GM18873 (cell line): ENCODE results near the gene PIAS3.
"Not testable (repeated sequence)": the region's sequence is repeated elsewhere in the genome, so short reads cannot be mapped to it uniquely, and the experiment has no call there.

Source experiments
- ATAC-seq: cut with Tn5 transposase; IDR thresholded peaks from one replicate; pipeline ENCODE4 v1.9.1; 2021; ENCODE audit warnings: mild to moderate bottlenecking, moderate library complexity, moderate number of reproducible peaks; ENCODE audit not compliant: unreplicated experiment, low FRiP score

PIAS3 gene

DNA sequence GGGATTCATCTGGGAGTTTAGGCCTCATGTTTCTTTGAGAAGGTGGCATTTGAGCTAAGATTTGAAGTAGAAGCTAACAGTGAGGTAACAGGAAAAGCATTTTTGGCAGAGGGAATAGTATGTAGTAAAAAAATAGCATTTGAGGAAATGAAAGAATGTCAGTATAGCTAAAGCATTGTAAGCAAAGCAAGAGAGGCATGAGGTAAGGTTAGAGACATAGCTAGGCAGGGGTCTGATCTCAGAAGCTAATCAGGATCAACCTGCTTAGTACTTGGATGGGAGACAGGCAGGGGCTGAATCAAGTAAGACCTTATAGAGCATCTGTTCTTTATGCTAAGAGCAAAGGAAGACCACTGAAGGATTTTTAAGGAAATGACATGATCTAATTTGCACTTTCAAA is 30.9 kb downstream of the PIAS3 start:
- ATAC-seq: no peak

DNA sequence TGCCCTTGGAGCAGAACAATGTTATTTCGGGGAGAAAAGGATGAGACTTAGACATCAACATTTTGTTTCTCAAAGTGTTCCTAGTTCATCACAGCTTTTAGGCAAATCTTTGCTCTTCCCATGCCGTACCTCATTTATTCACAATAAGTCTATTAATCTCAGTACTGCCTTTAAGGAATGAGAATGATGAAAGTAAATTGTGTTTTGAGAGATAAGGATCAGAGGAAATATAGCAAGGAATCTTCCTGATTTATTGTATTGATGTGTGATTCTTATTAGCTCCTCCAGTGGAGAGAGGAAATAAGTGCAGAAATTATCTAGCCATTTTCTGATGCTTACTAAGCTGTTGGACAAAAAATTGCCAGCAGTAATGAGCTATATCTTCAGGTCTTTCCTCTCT is 32.9 kb downstream of the PIAS3 start:
- ATAC-seq: no peak

DNA sequence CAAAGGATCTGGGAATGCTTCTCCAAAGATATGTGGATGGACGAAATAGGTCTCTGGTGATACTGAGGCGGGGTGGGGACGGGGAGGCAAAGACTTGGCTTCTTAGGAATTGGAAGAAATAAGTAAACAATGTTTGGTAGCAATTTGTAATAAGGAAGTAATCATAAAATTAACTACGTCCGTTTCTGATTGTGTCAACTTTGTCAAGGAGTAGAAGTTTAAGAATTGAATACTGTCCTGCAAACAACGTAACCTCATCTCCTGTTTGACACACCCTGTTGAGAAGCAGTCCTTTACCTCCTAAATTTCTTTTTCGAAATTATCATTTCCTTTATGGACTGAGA is 34.4 kb downstream of the PIAS3 start:
- no peak for ATAC-seq

DNA sequence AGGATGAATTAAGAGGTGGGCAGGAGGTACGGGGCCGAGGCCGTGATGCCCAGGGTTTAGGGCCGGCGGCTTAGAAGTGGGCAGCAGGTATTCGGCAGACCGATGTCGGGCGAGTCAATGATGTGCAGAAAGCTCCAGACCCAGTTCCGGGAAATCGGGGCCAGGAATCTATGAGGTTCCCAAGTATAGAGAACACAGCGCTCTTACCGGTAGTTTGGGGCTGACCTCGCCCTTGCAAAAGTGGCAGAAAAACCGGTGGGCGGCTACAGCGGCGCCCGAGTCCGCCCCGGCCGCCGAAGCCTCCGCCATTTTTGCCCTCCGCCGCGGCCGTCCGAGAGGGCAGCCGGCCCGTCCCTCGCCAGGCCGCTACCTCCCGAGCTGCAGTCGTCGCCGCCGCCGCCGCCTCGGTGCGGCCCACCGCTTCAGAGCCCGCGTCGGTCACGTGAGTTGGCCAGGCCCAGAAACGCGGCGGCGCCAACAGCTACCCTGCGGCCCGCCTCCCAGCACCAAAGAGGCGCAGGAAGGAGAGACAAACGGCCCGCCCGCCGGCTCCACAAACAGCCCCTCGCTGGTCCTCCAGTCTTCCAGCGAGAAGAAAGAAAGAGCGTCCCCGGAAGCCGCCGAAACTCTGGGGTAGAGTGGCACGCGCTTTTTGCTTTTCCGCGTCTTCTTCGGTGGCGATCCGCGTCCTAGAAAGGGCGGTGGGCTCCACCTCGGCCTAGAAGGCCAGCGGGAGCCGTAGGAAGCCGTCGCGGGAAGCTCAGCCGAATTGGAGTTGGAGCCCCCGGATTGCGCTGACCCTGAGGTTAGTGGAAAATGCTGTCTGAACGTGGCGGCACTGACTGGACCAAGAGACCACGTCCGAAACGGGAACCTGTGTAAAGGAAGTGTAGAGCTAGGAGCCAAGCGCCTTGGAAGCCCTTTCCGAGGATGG is 35.0 kb downstream of the PIAS3 start, which contains the start of the genes POLR3C and RNF115:
TSS of gene POLR3C (plus strand) at position 636 of the 934 bp plus-strand sequence. CDS start 1,577 bp downstream, outside the sequence.
TSS of gene RNF115 (minus strand) at position 531 of the 934 bp plus-strand sequence. CDS start at position 309, 222 bp downstream.
- peak; percentile 76 for ATAC-seq

DNA sequence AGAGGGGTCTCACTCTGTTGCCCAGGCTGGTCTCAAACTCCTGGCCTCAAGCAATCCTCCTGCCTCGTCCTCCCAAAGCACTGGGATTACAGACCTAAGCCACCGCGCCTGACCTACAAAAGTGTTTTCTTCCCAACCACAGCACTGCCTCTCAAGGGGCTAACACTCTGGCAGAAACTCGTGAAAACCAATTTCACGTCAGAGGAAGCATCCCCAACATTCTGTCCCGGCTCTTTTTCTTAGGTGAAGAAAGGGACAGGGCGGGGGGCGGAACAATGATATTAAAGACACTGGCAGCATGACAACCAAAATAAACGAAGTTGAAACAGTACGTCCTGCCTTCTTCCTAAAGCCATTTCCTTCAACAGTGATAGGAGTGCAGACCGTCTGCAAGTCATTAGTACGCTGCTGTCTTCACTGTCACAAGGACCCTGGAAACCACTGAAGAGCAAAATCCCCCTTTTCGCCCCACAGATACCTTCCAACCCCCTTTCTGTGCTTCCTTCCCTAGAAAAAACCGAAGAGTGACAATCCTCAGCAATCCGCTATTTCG is 36.0 kb downstream of the PIAS3 start:
- ATAC-seq: not testable (repeated sequence)

DNA sequence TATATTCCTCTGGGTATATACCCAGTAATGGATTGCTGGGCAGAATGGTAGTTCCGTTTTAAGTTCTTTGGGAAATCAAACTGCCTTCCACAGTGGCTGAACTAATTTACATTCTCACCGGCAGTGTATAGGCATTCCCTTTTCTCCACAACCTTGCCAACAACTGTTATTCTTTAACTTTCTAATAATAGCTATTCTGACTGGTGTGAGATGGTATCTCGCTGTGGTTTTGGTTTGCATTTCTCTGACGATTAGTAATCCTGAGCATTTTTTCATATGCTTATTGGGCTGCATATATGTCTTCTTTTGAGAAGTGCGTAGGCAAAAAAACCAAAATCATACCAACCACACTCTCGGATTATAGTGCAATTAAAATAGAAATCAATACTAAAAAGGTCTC is 40.8 kb downstream of the PIAS3 start:
- not testable (repeated sequence) for ATAC-seq

DNA sequence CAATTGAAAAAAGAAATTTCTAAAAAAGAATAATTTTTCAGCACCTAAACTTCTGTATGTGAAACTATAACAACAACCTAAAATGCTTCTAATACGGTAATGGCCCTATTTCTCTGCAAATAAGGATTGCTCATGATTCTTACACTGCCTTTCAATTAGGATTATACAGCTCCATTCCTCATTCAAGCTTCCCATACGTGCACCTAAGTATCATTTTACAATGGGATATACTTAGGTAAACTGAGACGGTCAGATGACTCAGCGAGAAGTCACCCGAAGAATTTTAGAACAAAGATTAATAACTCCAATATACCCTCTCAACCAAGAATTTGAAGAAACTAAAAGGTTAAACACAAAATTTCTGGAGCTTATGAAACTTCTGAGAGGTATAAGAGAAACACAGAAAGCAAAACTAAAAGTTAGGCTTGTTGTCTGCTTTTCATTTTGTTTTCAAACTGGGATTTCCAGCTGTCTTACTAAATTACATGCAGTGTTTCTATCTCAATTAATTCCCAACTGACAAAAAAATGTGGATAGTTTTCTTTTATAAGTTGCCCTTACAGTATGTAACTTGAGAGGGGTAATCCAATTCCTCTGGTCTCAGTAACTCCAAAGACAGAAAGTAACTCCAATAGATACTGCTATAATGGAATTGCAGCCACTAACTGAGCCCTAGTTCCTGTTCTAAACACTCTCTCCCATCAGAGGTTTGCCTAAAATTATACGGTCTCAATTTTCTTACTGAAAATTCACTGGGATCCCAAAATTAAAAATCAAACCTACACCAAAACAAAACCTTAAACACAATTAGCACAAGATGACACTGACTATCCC is 45.7 kb downstream of the PIAS3 start:
- ATAC-seq: not testable (repeated sequence)

DNA sequence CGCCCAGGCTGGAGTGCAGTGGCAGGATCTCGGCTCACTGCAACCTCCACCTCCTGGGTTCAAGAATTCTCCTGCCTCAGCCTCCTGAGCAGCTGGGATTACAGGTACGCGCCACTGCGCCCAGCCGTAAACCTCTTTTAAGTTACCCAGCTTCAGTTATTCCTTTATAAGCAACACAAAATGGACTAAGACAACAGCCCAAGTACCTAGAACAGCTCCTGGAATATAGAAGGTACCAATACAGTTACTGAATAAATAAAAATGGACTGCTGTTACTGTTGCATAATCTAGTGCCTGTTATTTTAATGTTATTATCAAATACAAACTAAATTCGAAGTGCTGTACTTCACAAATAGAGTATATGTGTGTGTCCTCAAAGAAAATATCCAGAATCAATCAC is 52.0 kb downstream of the PIAS3 start:
- no peak for ATAC-seq

DNA sequence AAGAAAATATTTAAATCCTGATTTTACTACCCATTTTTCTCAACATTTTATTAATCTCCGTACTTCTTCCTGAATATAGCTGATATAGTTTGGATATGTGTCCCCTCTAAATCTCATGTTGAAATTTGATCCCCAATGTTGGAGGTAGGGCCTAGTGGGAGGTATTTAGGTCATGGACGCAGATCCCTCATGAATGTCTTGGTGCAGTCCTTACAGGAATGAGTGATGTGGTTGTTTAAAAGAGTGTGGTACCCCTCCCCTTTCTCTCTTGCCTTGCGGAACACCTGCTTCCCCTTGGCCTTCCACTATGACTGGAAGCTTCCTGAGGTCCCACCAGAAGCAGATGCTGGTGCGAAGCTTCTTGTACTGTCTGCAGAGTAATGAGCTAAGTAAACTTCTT is 52.5 kb downstream of the PIAS3 start:
- ATAC-seq: no peak

DNA sequence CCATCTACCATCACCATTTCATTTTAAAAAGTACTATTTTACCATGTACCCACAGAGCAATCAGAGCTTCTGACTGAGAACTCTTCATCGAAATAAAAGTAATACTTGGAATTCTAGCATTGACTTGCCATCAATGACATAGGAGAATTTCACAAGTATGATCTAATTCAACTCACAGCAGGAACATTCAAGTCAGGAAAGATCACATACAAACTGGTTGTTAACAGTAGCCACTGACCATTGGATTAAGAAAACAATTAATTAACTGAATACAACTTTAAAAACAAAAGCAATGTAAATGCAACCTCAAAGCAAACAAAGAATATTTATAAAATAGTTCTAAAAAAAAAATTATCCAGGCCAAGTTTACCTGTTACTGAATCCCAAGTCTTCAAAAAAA is 53.8 kb downstream of the PIAS3 start:
- no peak for ATAC-seq

DNA sequence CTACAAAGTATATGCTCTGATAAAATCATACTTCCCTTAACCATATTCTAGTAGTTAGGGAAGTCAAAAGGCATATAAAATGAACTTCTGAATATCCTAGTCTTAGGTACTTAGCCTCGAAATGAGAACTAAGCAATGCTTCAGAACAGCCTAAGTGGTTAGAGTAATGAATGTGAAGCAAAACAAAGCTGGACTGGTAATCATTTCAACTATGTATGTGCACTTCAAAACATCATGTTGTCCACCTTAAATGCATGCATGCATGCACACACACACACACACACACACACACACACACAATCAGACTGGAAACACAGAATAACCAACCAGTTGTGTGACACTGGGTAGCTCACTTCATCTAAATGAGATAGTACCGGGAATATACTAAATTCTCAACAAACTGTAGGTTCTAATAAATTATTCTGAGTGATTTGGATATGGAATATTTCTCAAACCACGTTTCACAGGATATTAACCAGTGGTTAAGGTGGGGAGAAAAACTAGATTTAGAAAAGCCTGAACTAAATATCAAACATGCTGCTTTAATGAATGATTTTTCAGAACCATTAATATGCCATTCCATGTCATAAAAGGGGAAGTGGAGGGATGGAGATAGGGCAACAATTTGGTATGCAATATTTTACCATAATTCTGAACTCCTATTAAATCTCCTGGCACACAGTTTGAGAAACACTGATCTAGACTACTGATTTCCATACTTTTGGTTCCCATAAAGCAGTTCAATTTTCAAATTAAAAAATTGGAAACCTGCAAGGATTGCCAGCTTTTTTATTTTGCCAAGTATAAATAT is 54.4 kb downstream of the PIAS3 start:
- ATAC-seq: no peak

DNA sequence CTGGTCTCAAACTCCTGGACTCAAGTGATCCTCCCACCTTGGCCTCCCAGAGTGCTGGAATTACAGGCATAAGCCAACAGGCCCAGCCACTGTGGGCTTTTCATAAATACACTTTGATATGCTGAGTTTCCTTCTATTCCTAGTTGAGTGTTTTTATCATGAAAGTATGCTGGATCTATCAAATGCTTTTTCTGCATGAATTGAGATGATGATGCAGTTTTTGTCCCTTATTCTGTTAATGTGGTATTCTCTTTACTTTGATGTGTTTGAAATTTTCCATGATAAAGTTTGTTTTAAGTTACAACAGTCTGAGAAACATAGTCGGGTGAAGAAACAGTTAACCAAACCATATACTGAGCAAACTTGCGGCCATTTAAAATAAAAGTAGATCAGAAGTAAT is 59.1 kb downstream of the PIAS3 start:
- ATAC-seq: no peak
